GM23338 (cell line): ENCODE results near the gene ADCY6. TPM values are rescaled to one million over a fixed set of nuclear protein-coding genes. Genes with fewer than 3 reads are reported as not detected.

ENCODE experiments used
- ATAC-seq: fragments of 200-7000 bp; cut with Tn5 transposase; 3 replicates; pipeline ENCODE4 v1.9.1; 2020
- DNase-seq: peaks from one replicate; pipeline ENCODE4 v3.0.0-alpha.2; 2015; ENCODE audit warnings: low spot score
- H2AFZ ChIP-seq: fragments of 200-600 bp; sonication (generic); 2 replicates; pipeline ENCODE4 v1.8.0; 2016; ENCODE audit warnings: antibody characterized with exemption, mild to moderate bottlenecking, moderate library complexity
- H3F3A ChIP-seq: fragments of 200-600 bp; sonication (generic); replicated peaks from 2 replicates; pipeline ENCODE4 v1.8.0; 2017; ENCODE audit warnings: antibody characterized with exemption, mixed run types, low read depth
- H3K27ac ChIP-seq: fragments of 200-600 bp; sonication (generic); 2 replicates; pipeline ENCODE4 v1.6.1; 2016; ENCODE audit warnings: low read depth
- H3K27me3 ChIP-seq: fragments of 200-600 bp; sonication (generic); 2 replicates; pipeline ENCODE4 v1.8.0; 2016; ENCODE audit warnings: mild to moderate bottlenecking, mixed run types, moderate library complexity; ENCODE audit not compliant: insufficient read depth
- H3K36me3 ChIP-seq: fragments of 200-600 bp; sonication (generic); 2 replicates; pipeline ENCODE4 v1.8.0; 2016; ENCODE audit warnings: mild to moderate bottlenecking; ENCODE audit not compliant: insufficient read depth
- H3K4me1 ChIP-seq: fragments of 200-600 bp; sonication (generic); 2 replicates; pipeline ENCODE4 v1.8.0; 2016; ENCODE audit warnings: mild to moderate bottlenecking, moderate library complexity; ENCODE audit not compliant: insufficient read depth
- H3K4me2 ChIP-seq: fragments of 200-600 bp; sonication (generic); 2 replicates; pipeline ENCODE4 v1.7.1; 2017; ENCODE audit warnings: mixed run types
- H3K4me3 ChIP-seq: fragments of 200-600 bp; sonication (generic); 2 replicates; pipeline ENCODE4 v1.6.1; 2016; ENCODE audit warnings: mixed run types
- H3K79me2 ChIP-seq: fragments of 200-600 bp; sonication (generic); replicated peaks from 2 replicates; pipeline ENCODE4 v1.8.0; 2017; ENCODE audit warnings: mild to moderate bottlenecking; ENCODE audit not compliant: insufficient read depth
- H3K9me2 ChIP-seq: fragments of 200-600 bp; sonication (generic); 2 replicates; pipeline ENCODE4 v1.8.0; 2017; ENCODE audit not compliant: insufficient read depth
- H4K20me1 ChIP-seq: fragments of 200-600 bp; sonication (generic); replicated peaks from 2 replicates; pipeline ENCODE4 v1.8.0; 2017; ENCODE audit warnings: mild to moderate bottlenecking; ENCODE audit not compliant: insufficient read depth
- H3K27ac Mint-ChIP-seq: 2 replicates; pipeline ENCODE4 v1.8.0; 2020; ENCODE audit warnings: inconsistent platforms, mild to moderate bottlenecking, moderate library complexity, mixed read lengths
- H3K27me3 Mint-ChIP-seq: 3 replicates; pipeline ENCODE4 v1.8.0; 2022; ENCODE audit warnings: low read depth, mild to moderate bottlenecking, moderate library complexity, mixed read lengths, inconsistent platforms; ENCODE audit not compliant: insufficient read depth, poor library complexity
- H3K36me3 Mint-ChIP-seq: 3 replicates; pipeline ENCODE4 v1.8.0; 2021; ENCODE audit warnings: low read depth, mild to moderate bottlenecking, inconsistent platforms, moderate library complexity, mixed read lengths
- H3K4me1 Mint-ChIP-seq: 3 replicates; pipeline ENCODE4 v1.8.0; 2020; ENCODE audit warnings: mild to moderate bottlenecking, inconsistent platforms, mixed read lengths
- H3K4me3 Mint-ChIP-seq: 3 replicates; pipeline ENCODE4 v1.8.0; 2021; ENCODE audit warnings: moderate library complexity, mild to moderate bottlenecking, inconsistent platforms, mixed read lengths
- H3K9me3 Mint-ChIP-seq: 3 replicates; pipeline ENCODE4 v1.8.0; 2020; ENCODE audit warnings: moderate library complexity, mild to moderate bottlenecking, inconsistent platforms, mixed read lengths
- CREB1 ChIP-seq: fragments of 250-450 bp; sonication (Bioruptor Pico); IDR thresholded peaks from 2 replicates; pipeline ENCODE4 v1.5.0; 2020; ENCODE audit warnings: low read depth, mild to moderate bottlenecking, moderate library complexity
- EZH2 ChIP-seq: fragments of 200-600 bp; sonication (generic); IDR thresholded peaks from one replicate; pipeline ENCODE4 v1.8.0; 2017; ENCODE audit warnings: antibody characterized with exemption, mild to moderate bottlenecking, low read depth; ENCODE audit not compliant: unreplicated experiment
- EZH2phosphoT487 ChIP-seq: fragments of 200-600 bp; sonication (generic); IDR thresholded peaks from one replicate; pipeline ENCODE4 v1.8.1; 2018; ENCODE audit warnings: antibody characterized with exemption; ENCODE audit not compliant: unreplicated experiment
- JUNB ChIP-seq: IDR thresholded peaks from one replicate; pipeline ENCODE4 v1.6.1; 2016; ENCODE audit warnings: antibody characterized with exemption; ENCODE audit not compliant: unreplicated experiment
- NANOG ChIP-seq: IDR thresholded peaks from 2 replicates; pipeline ENCODE4 v1.6.1; 2016; ENCODE audit warnings: antibody characterized with exemption, borderline replicate concordance
- POLR2AphosphoS5 ChIP-seq: IDR thresholded peaks from 2 replicates; pipeline ENCODE4 v1.6.1; 2016; ENCODE audit warnings: antibody characterized with exemption, low read depth
- STAT1 ChIP-seq: IDR thresholded peaks from one replicate; pipeline ENCODE4 v1.6.1; 2016; ENCODE audit warnings: antibody characterized with exemption; ENCODE audit not compliant: unreplicated experiment
- ZNF114 ChIP-seq: fragments of 250-450 bp; sonication (Bioruptor Pico); IDR thresholded peaks from 2 replicates; pipeline ENCODE4 v1.5.0; 2020; ENCODE audit warnings: mild to moderate bottlenecking, moderate library complexity
- ZNF331 ChIP-seq: fragments of 250-450 bp; sonication (Bioruptor Pico); IDR thresholded peaks from 2 replicates; pipeline ENCODE4 v1.5.0; 2020; ENCODE audit warnings: low read depth, mild to moderate bottlenecking, moderate library complexity
- polyA plus RNA-seq: library from polyadenylated mRNA; unstranded; fragments of >200 nt; fragmentation: Nextera tagmentation; extraction: Ambion mirVana; gene quantifications from 2 replicates; pipeline ENCODE4 v1.2.1, GENCODE V29; 2016
- total RNA-seq: library from RNA; depleted of rRNA; stranded (reverse); fragments of >200 nt; shearing (Covaris generic); gene quantifications from 2 replicates; pipeline ENCODE4 v1.2.3, GENCODE V29; 2014
- TF ChIP-seq, protein P1 (sequence below): IDR thresholded peaks from one replicate; pipeline ENCODE4 v1.6.1; 2018; ENCODE audit warnings: antibody characterized with exemption; ENCODE audit not compliant: unreplicated experiment
- TF ChIP-seq, protein P2 (sequence below): IDR thresholded peaks from 2 replicates; pipeline ENCODE4 v1.6.1; 2016; ENCODE audit warnings: antibody characterized with exemption
- TF ChIP-seq, protein P3 (sequence below): fragments of 250-450 bp; sonication (Bioruptor Pico); IDR thresholded peaks from 2 replicates; pipeline ENCODE4 v1.5.0; 2020; ENCODE audit warnings: mild to moderate bottlenecking, moderate library complexity
- TF ChIP-seq, protein P4 (sequence below), 2 experiments: fragments of 200-600 bp in 1 of 2; sonication (generic) in 1 of 2; conservative IDR thresholded peaks; 2 replicates each; pipeline versions ENCODE4 v1.5.1 to v1.6.1; 2016 to 2017; ENCODE audit warnings: antibody characterized with exemption in 2 of 2, low read depth in 2 of 2, mild to moderate bottlenecking in 2 of 2, moderate library complexity in 1 of 2

Gene ADCY6
- total and polyA plus RNA-seq, 2 experiments from 2014 or later: 1.0 to 16.5 TPM

DNA sequence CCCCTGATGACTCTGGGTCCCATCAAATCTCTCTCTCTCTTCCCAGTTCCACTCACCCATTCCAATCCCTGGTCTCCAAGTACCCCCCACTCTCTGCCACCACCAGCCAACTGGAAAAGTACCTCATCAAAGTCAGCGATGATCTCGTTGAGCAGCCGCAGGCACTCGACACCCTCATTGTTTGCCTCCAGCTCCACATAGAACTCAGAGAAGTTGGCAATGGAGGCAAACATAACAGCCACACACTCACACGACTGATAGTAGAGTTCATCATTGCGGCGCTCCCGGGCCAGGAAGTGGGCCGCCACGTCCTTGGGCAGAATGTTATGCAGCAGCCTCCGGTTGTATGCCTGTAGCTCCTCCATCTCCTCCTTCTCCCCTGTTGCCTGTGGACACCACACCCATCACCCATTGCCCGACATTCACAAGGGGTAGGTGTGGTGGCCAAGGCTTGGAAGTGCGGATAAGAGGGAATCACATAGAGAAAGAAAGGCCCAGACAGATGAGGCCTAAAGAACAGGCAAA, 17.2 kb downstream of the ADCY6 start:
- no peak for ATAC-seq
- no peak overlapping the region for H3K27ac Mint-ChIP-seq
- TF ChIP-seq, protein P1, sequence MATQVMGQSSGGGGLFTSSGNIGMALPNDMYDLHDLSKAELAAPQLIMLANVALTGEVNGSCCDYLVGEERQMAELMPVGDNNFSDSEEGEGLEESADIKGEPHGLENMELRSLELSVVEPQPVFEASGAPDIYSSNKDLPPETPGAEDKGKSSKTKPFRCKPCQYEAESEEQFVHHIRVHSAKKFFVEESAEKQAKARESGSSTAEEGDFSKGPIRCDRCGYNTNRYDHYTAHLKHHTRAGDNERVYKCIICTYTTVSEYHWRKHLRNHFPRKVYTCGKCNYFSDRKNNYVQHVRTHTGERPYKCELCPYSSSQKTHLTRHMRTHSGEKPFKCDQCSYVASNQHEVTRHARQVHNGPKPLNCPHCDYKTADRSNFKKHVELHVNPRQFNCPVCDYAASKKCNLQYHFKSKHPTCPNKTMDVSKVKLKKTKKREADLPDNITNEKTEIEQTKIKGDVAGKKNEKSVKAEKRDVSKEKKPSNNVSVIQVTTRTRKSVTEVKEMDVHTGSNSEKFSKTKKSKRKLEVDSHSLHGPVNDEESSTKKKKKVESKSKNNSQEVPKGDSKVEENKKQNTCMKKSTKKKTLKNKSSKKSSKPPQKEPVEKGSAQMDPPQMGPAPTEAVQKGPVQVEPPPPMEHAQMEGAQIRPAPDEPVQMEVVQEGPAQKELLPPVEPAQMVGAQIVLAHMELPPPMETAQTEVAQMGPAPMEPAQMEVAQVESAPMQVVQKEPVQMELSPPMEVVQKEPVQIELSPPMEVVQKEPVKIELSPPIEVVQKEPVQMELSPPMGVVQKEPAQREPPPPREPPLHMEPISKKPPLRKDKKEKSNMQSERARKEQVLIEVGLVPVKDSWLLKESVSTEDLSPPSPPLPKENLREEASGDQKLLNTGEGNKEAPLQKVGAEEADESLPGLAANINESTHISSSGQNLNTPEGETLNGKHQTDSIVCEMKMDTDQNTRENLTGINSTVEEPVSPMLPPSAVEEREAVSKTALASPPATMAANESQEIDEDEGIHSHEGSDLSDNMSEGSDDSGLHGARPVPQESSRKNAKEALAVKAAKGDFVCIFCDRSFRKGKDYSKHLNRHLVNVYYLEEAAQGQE: no peak
- TF ChIP-seq STAT1: no peak
- no peak for TF ChIP-seq EZH2phosphoT487
- TF ChIP-seq, protein P2, sequence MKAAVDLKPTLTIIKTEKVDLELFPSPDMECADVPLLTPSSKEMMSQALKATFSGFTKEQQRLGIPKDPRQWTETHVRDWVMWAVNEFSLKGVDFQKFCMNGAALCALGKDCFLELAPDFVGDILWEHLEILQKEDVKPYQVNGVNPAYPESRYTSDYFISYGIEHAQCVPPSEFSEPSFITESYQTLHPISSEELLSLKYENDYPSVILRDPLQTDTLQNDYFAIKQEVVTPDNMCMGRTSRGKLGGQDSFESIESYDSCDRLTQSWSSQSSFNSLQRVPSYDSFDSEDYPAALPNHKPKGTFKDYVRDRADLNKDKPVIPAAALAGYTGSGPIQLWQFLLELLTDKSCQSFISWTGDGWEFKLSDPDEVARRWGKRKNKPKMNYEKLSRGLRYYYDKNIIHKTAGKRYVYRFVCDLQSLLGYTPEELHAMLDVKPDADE: no peak
- no peak for TF ChIP-seq NANOG
- TF ChIP-seq, protein P3, sequence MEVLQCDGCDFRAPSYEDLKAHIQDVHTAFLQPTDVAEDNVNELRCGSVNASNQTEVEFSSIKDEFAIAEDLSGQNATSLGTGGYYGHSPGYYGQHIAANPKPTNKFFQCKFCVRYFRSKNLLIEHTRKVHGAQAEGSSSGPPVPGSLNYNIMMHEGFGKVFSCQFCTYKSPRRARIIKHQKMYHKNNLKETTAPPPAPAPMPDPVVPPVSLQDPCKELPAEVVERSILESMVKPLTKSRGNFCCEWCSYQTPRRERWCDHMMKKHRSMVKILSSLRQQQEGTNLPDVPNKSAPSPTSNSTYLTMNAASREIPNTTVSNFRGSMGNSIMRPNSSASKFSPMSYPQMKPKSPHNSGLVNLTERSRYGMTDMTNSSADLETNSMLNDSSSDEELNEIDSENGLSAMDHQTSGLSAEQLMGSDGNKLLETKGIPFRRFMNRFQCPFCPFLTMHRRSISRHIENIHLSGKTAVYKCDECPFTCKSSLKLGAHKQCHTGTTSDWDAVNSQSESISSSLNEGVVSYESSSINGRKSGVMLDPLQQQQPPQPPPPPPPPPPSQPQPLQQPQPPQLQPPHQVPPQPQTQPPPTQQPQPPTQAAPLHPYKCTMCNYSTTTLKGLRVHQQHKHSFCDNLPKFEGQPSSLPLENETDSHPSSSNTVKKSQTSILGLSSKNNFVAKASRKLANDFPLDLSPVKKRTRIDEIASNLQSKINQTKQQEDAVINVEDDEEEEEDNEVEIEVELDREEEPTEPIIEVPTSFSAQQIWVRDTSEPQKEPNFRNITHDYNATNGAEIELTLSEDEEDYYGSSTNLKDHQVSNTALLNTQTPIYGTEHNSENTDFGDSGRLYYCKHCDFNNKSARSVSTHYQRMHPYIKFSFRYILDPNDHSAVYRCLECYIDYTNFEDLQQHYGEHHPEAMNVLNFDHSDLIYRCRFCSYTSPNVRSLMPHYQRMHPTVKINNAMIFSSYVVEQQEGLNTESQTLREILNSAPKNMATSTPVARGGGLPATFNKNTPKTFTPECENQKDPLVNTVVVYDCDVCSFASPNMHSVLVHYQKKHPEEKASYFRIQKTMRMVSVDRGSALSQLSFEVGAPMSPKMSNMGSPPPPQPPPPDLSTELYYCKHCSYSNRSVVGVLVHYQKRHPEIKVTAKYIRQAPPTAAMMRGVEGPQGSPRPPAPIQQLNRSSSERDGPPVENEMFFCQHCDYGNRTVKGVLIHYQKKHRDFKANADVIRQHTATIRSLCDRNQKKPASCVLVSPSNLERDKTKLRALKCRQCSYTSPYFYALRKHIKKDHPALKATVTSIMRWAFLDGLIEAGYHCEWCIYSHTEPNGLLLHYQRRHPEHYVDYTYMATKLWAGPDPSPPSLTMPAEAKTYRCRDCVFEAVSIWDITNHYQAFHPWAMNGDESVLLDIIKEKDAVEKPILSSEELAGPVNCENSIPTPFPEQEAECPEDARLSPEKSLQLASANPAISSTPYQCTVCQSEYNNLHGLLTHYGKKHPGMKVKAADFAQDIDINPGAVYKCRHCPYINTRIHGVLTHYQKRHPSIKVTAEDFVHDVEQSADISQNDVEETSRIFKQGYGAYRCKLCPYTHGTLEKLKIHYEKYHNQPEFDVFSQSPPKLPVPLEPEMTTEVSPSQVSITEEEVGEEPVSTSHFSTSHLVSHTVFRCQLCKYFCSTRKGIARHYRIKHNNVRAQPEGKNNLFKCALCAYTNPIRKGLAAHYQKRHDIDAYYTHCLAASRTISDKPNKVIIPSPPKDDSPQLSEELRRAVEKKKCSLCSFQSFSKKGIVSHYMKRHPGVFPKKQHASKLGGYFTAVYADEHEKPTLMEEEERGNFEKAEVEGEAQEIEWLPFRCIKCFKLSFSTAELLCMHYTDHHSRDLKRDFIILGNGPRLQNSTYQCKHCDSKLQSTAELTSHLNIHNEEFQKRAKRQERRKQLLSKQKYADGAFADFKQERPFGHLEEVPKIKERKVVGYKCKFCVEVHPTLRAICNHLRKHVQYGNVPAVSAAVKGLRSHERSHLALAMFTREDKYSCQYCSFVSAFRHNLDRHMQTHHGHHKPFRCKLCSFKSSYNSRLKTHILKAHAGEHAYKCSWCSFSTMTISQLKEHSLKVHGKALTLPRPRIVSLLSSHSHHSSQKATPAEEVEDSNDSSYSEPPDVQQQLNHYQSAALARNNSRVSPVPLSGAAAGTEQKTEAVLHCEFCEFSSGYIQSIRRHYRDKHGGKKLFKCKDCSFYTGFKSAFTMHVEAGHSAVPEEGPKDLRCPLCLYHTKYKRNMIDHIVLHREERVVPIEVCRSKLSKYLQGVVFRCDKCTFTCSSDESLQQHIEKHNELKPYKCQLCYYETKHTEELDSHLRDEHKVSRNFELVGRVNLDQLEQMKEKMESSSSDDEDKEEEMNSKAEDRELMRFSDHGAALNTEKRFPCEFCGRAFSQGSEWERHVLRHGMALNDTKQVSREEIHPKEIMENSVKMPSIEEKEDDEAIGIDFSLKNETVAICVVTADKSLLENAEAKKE (CRISPR knock-in tag): no peak
- no peak for TF ChIP-seq JUNB
- TF ChIP-seq, protein P4, sequence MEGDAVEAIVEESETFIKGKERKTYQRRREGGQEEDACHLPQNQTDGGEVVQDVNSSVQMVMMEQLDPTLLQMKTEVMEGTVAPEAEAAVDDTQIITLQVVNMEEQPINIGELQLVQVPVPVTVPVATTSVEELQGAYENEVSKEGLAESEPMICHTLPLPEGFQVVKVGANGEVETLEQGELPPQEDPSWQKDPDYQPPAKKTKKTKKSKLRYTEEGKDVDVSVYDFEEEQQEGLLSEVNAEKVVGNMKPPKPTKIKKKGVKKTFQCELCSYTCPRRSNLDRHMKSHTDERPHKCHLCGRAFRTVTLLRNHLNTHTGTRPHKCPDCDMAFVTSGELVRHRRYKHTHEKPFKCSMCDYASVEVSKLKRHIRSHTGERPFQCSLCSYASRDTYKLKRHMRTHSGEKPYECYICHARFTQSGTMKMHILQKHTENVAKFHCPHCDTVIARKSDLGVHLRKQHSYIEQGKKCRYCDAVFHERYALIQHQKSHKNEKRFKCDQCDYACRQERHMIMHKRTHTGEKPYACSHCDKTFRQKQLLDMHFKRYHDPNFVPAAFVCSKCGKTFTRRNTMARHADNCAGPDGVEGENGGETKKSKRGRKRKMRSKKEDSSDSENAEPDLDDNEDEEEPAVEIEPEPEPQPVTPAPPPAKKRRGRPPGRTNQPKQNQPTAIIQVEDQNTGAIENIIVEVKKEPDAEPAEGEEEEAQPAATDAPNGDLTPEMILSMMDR (conservative IDR thresholded peaks at IDR 0.05; ENCODE audit: low read depth in 2 of 2): no peak
- TF ChIP-seq CREB1 (CRISPR knock-in tag): no peak
- TF ChIP-seq POLR2AphosphoS5: no peak
- TF ChIP-seq ZNF331: no peak
- no peak for TF ChIP-seq EZH2
- no peak for TF ChIP-seq ZNF114 (CRISPR knock-in tag)
- Histone ChIP-seq H4K20me1 (no peaks in the 10 kb centered on the region), H3K4me2 (no peak overlapping the region), H3K4me1 (peaks cover 7% of the 10 kb centered on the region), H3K36me3 (no peaks in the 10 kb centered on the region), H3K79me2 (no peaks in the 10 kb centered on the region), H3F3A (no peaks in the 10 kb centered on the region), H3K27ac (no peak overlapping the region), H3K27me3 (no peaks in the 10 kb centered on the region), H3K9me2 (no peaks in the 10 kb centered on the region), H3K4me3 (no peak overlapping the region), H2AFZ (no peak overlapping the region)
- no peaks in the 10 kb centered on the region for H3K9me3 Mint-ChIP-seq
- no peak for DNase-seq
- H3K4me3 Mint-ChIP-seq: no peak overlapping the region
- H3K36me3 Mint-ChIP-seq: peaks cover 32% of the 10 kb centered on the region
- H3K4me1 Mint-ChIP-seq: peaks cover 23% of the 10 kb centered on the region
- peaks cover 8% of the 10 kb centered on the region for H3K27me3 Mint-ChIP-seq
